ENCODE measurements around the gene TOGARAM1.
A peak's percentile ranks its signal among the peaks of the same experiment; 100 is the strongest.
"Not testable (repeated sequence)": the region's sequence is repeated elsewhere in the genome, so short reads cannot be mapped to it uniquely, and the experiment has no call there.

Gene TOGARAM1

DNA sequence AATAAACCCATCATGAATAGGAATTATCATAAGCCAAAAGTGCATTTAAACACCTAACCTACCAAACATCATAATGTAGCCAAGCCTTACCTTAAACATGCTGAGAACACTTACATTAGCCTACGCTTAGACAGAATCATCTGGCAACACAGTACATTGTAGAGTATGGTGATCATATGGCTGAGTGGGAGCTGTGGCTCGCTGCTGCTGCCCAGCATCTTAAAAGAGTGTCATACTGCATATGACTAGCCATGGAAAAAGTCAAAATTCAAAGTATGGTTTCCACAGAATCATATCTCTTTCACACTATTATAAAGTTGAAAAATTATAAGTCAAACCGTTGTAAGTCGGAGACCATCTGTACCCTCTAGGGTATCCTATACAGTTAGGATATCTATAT is 89.9 kb downstream of the TOGARAM1 start:
- H3K36me3 Mint-ChIP-seq = peaks cover 39% of the 10 kb centered on the region
- H3K4me1 Mint-ChIP-seq = no peaks in the 10 kb centered on the region
- H3K4me3 Mint-ChIP-seq = no peak overlapping the region
- DNase-seq (ENCODE audit: low spot score in 2 of 2) (no peak), ATAC-seq (no peak)
- no peak overlapping the region for H3K27ac Mint-ChIP-seq
- H3K9me3 Mint-ChIP-seq = no peaks in the 10 kb centered on the region

- Mint-ChIP-seq H3K4me3 (no peak overlapping the region), H3K36me3 (peaks cover 29% of the 10 kb centered on the region), H3K27ac (no peak overlapping the region), H3K9me3 (no peaks in the 10 kb centered on the region), H3K4me1 (no peaks in the 10 kb centered on the region)
- no peak for ATAC-seq
- no peak for DNase-seq (ENCODE audit: low spot score in 2 of 2)
Observed at GRCh38 chr14:45057349-45057748, 95.4 kb downstream of the TOGARAM1 start.

DNA sequence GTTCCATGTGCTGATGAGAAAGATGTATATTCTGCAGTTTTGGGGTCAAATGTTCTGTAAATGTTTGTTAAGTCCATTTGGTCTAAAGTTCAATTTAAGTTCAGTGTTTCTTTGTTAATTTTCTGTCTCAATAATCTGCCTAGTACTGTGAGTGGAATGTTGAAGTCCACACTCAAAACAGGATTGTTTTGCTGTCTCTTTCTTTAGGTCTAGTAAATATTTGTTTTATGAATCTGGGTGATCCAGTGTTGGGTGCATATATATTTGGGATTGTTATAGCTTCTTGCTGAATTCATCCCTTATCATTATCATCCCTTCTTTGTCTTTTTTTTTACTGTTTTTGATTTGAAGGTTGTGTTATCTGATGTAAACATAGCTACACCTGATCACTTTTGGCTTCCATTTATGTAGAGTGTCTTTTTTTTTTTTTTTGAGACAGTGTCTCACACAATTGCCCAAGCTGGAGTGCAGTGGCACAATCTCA is 95.9 kb downstream of the TOGARAM1 start:
- Mint-ChIP-seq H3K4me3 (no peak overlapping the region), H3K9me3 (no peaks in the 10 kb centered on the region), H3K36me3 (peaks cover 24% of the 10 kb centered on the region), H3K27ac (no peak overlapping the region), H3K4me1 (no peaks in the 10 kb centered on the region)
- DNase-seq (ENCODE audit: low spot score in 2 of 2) (no peak), ATAC-seq (no peak)

DNA sequence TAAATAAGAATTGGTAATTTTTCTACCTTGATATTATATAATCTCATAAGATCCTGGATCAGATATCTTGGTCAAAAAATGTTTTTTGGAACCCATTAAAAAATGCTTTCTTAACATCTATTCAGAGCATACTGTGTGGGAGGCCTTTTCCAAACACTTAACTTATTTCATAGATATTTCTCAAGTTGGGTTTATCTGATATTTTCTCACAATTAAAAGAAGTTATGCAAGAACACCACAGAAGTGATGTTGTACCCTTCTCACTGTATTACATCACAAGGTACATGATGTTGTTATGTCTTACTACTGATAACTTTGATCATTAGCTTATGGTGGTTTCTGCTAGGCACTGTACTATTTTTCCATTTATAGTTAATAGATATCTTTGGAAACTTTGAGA is 98.6 kb downstream of the TOGARAM1 start:
- DNase-seq (ENCODE audit: low spot score in 2 of 2) = no peak
- no peak for ATAC-seq
- no peaks in the 10 kb centered on the region for H3K36me3 Mint-ChIP-seq
- no peaks in the 10 kb centered on the region for H3K4me1 Mint-ChIP-seq
- H3K9me3 Mint-ChIP-seq = no peaks in the 10 kb centered on the region
- no peak overlapping the region for H3K27ac Mint-ChIP-seq
- H3K4me3 Mint-ChIP-seq = no peak overlapping the region

GRCh38 chr14:45065540-45065939 is 103.5 kb downstream of the TOGARAM1 start:
- DNase-seq (ENCODE audit: low spot score in 2 of 2) (no peak), ATAC-seq (no peak)
- no peaks in the 10 kb centered on the region for H3K9me3 Mint-ChIP-seq
- no peak overlapping the region for H3K4me3 Mint-ChIP-seq
- no peaks in the 10 kb centered on the region for H3K4me1 Mint-ChIP-seq
- peaks cover 7% of the 10 kb centered on the region for H3K36me3 Mint-ChIP-seq
- H3K27ac Mint-ChIP-seq = no peak overlapping the region

- no peaks in the 10 kb centered on the region for H3K4me1 Mint-ChIP-seq
- H3K9me3 Mint-ChIP-seq = no peaks in the 10 kb centered on the region
- DNase-seq (ENCODE audit: low spot score in 2 of 2) (no peak), ATAC-seq (no peak)
- peaks cover 7% of the 10 kb centered on the region for H3K36me3 Mint-ChIP-seq
- H3K27ac Mint-ChIP-seq = no peak overlapping the region
- no peak overlapping the region for H3K4me3 Mint-ChIP-seq
Observed at GRCh38 chr14:45065956-45066355, 104.0 kb downstream of the TOGARAM1 start.

DNA sequence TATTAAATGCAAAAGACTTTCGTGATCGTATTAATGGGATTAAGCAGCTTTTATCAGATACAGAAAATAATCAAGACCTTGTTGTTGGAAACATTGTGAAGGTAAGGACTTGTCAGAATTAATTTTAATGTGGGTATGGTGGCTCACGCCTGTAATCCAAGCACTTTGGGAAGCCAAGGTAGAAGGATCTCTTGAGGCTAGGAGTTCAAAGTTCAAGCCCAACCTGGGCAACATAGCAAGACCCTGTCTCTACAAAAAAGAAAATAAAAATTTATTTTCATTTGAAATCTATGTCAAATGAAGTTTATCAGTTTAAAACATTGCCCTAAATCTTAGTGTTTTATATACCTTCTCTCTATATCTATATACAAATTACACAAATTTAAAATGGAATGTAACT is 104.7 kb downstream of the TOGARAM1 start:
- ATAC-seq (no peak), DNase-seq (ENCODE audit: low spot score in 2 of 2) (no peak)
- Mint-ChIP-seq H3K9me3 (no peaks in the 10 kb centered on the region), H3K36me3 (peaks cover 7% of the 10 kb centered on the region), H3K4me3 (no peak overlapping the region), H3K27ac (no peak overlapping the region), H3K4me1 (no peaks in the 10 kb centered on the region)

DNA sequence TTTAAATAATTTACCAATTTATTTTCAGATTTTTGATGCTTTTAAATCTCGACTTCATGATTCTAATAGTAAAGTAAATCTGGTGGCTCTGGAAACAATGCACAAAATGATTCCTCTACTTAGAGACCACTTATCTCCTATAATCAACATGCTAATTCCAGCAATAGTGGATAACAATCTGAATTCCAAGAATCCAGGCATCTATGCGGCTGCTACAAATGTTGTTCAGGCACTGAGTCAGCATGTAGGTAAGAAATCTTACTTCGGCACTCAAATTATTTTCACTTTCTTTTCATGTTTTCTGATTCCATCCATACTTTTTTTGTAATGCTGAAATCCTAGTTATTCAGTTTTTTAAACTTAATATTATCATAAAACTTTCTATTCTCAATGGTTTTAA is 106.4 kb downstream of the TOGARAM1 start:
- Mint-ChIP-seq H3K27ac (no peak overlapping the region), H3K4me1 (no peaks in the 10 kb centered on the region), H3K36me3 (peaks cover 7% of the 10 kb centered on the region), H3K9me3 (no peaks in the 10 kb centered on the region), H3K4me3 (no peak overlapping the region)
- DNase-seq (ENCODE audit: low spot score in 2 of 2) (no peak), ATAC-seq (no peak)

GRCh38 chr14:45070215-45070614 is 108.2 kb downstream of the TOGARAM1 start:
- peak; percentile 34 for ATAC-seq
- Mint-ChIP-seq H3K4me3 (no peak overlapping the region), H3K27ac (no peak overlapping the region), H3K9me3 (no peaks in the 10 kb centered on the region), H3K36me3 (peaks cover 7% of the 10 kb centered on the region), H3K4me1 (no peaks in the 10 kb centered on the region)
- DNase-seq (ENCODE audit: low spot score in 2 of 2) = no peak

- no peak for ATAC-seq
- H3K36me3 Mint-ChIP-seq = peaks cover 7% of the 10 kb centered on the region
- H3K9me3 Mint-ChIP-seq = no peaks in the 10 kb centered on the region
- no peak overlapping the region for H3K4me3 Mint-ChIP-seq
- no peak for DNase-seq (ENCODE audit: low spot score in 2 of 2)
- no peak overlapping the region for H3K27ac Mint-ChIP-seq
- no peaks in the 10 kb centered on the region for H3K4me1 Mint-ChIP-seq
Observed at GRCh38 chr14:45072126-45072525, 110.1 kb downstream of the TOGARAM1 start.

DNA sequence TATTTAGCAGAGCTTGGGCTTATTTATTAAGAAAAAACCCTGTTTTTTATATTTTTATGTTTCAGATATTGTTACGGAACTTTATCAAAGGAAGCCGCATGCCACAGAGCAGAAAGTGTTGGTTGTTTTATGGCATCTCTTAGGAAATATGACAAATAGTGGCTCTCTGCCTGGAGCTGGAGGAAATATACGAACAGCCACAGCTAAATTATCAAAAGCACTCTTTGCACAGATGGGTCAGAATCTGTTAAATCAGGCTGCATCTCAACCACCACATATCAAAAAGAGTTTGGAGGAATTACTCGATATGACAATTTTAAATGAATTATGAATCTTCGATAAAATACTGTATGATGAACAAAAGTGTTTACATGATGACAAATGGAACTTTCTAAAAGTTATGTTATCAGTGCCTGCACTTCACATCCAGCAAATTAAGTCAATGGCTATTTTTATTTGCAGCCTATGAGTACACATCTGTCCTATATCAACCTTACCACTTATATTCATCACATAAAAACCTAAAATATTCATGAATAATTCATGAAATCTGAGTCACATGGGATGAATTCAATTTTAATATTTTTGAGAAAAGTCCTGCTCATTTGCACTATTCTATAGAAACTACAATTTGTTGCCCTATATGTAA is 111.4 kb downstream of the TOGARAM1 start:
- H3K27ac Mint-ChIP-seq = no peak overlapping the region
- H3K4me1 Mint-ChIP-seq = no peaks in the 10 kb centered on the region
- peaks cover 7% of the 10 kb centered on the region for H3K36me3 Mint-ChIP-seq
- DNase-seq (ENCODE audit: low spot score in 2 of 2) (no peak), ATAC-seq (no peak)
- H3K4me3 Mint-ChIP-seq = no peak overlapping the region
- H3K9me3 Mint-ChIP-seq = no peaks in the 10 kb centered on the region

- Mint-ChIP-seq H3K4me3 (no peak overlapping the region), H3K36me3 (no peaks in the 10 kb centered on the region), H3K4me1 (peaks cover 3% of the 10 kb centered on the region), H3K9me3 (no peaks in the 10 kb centered on the region), H3K27ac (no peak overlapping the region)
- ATAC-seq = no peak
- DNase-seq (ENCODE audit: low spot score in 2 of 2) = no peak
Observed at GRCh38 chr14:45078323-45078722, 116.3 kb downstream of the TOGARAM1 start.

- DNase-seq (ENCODE audit: low spot score in 2 of 2); H3K27ac Mint-ChIP-seq; H3K36me3 Mint-ChIP-seq; H3K4me3 Mint-ChIP-seq; ATAC-seq; H3K9me3 Mint-ChIP-seq: not testable (repeated sequence)
- H3K4me1 Mint-ChIP-seq = peaks cover 13% of the 10 kb centered on the region
Observed at GRCh38 chr14:45080416-45080968, 118.5 kb downstream of the TOGARAM1 start.

- Mint-ChIP-seq H3K4me1 (peaks cover 15% of the 10 kb centered on the region), H3K36me3 (peaks cover 12% of the 10 kb centered on the region)
- ATAC-seq; H3K4me3 Mint-ChIP-seq; H3K9me3 Mint-ChIP-seq; DNase-seq (ENCODE audit: low spot score in 2 of 2); H3K27ac Mint-ChIP-seq: not testable (repeated sequence)
Observed at GRCh38 chr14:45081096-45081495, 119.1 kb downstream of the TOGARAM1 start.

- no peak for DNase-seq (ENCODE audit: low spot score in 2 of 2)
- H3K4me1 Mint-ChIP-seq = peaks cover 28% of the 10 kb centered on the region
- H3K4me3 Mint-ChIP-seq = no peak overlapping the region
- peaks cover 25% of the 10 kb centered on the region for H3K36me3 Mint-ChIP-seq
- no peak for ATAC-seq
- no peak overlapping the region for H3K27ac Mint-ChIP-seq
- H3K9me3 Mint-ChIP-seq = no peaks in the 10 kb centered on the region
Observed at GRCh38 chr14:45082420-45082819, 120.4 kb downstream of the TOGARAM1 start.

GRCh38 chr14:45083617-45083975 is 121.6 kb downstream of the TOGARAM1 start:
- Mint-ChIP-seq H3K4me3 (peak overlapping the region; percentile 96), H3K9me3 (no peaks in the 10 kb centered on the region), H3K4me1 (peaks cover 39% of the 10 kb centered on the region), H3K27ac (peak overlapping the region; percentile 97), H3K36me3 (peaks cover 30% of the 10 kb centered on the region)
- ATAC-seq = no peak
- DNase-seq (ENCODE audit: low spot score in 2 of 2) = no peak
